DMS 273 treated with DMSO at 0.1 percent for 48 hours (cell line): ENCODE measurements around the gene TNFSF11.
A peak's percentile ranks its signal among the peaks of the same experiment; 100 is the strongest.

Experiments
- DNase-seq: peaks from one replicate; lab custom pipeline; 2025; lab: John Stamatoyannopoulos, UW

Gene TNFSF11

DNA sequence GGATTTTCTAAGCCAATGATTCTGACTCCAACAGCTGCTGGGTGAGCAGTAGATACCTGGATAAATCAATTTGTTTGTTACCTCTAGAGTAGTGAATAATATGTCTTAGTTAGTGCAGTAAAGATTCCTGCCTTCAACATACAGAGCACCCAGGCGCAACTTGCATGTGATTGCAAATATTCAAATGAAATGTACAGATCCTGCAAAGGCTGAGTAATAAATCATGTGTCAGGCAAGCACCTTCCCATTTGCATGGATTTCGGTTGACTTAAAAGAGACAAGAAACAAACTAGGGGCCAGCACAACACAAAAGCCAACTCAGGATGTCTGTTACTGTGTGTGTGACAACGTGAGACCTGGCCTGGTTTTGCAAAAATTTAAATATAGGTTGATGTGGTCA lies 79.7 kb downstream of the TNFSF11 start:
- DNase-seq: no peak

GRCh38 chr13:42654212-42654611 lies 80.3 kb downstream of the TNFSF11 start:
- no peak for DNase-seq

- no peak for DNase-seq
Observed at GRCh38 chr13:42654722-42655121, 80.8 kb downstream of the TNFSF11 start.

DNA sequence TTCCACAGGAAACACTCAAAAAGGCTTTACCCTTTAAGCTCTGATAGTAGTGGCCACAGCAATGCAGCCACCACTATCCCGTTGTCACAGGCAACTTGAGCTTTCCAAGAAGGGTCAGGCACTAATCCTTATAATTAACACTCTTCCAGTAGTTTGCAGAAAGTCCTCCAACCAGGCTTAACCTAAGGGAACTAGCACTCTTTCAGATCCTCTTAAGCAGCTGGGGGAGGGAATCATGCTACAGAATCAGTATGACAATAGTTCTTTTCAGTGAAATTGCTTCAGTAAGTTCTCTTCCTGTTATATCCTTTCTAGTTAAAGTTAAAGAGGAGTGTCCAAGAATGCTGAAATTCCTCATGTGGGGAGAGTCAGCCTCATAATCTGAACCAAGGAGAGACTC lies 82.2 kb downstream of the TNFSF11 start:
- no peak for DNase-seq

DNA sequence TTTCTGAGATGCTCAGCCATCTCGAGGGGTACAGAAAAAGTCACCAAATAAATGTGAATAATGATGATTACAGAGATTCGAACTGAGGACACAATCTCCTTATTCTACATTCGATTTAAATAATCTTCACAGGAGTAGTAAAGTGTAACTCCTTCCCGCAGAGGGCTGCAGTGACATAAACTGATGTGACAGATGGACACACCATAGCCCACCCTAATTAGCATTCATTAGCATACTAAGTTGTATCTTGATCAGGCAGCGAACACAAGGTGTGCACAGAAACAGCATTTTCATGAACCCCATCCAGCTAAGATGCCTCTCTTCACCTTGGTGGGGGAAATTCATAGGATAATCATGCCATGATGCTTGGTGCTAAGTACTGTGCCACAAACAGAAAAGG lies 83.0 kb downstream of the TNFSF11 start:
- peak; percentile 20 for DNase-seq
